ENCODE data around the gene DMXL1. TPM values are rescaled to one million over a fixed set of nuclear protein-coding genes. Genes with fewer than 3 reads are reported as not detected.

Gene DMXL1
- total RNA-seq, 2 experiments from 2014 or later = 28.4 to 29.1 TPM

DNA sequence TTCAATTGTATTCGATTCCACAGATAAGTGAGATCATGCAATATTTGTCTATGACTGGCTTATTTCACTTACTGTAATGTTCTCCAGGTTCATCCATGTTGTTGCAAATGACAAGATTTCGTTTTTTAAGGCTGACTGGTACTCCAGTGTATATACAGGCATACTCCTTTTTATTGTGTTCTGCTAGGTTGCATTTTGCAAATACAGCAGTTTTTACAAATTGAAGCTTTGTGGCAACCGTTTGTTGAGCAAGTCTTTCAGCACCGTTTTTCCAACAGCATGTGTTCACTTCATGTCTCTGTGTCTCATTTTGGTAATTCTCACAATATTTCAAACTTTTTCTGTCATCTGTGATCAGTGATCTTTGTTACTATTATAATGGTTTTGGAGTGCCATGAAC, 82.7 kb downstream of the DMXL1 start:
- Mint-ChIP-seq H3K9me3 (peaks cover 3% of the 10 kb centered on the region), H3K36me3 (ENCODE audit: low read depth) (peaks cover 79% of the 10 kb centered on the region), H3K27ac (no peak overlapping the region), H3K27me3 (no peaks in the 10 kb centered on the region), H3K4me1 (ENCODE audit: low read depth) (no peaks in the 10 kb centered on the region), H3K4me3 (no peak overlapping the region)
- POLR2A ChIA-PET = no interaction called here
- H3K27me3 ChIP-seq (ENCODE audit: control insufficient read depth in 1 of 2, insufficient read depth in 2 of 2, low read length in 2 of 2) = no peaks in the 10 kb centered on the region
- peaks cover 16% of the 10 kb centered on the region for H3K36me3 ChIP-seq (ENCODE audit: insufficient read depth, low read length)
- H3K4me1 ChIP-seq (ENCODE audit: insufficient read depth, low read length) = no peaks in the 10 kb centered on the region
- H3K27ac ChIP-seq (ENCODE audit: low read depth in 1 of 2, low read length in 2 of 2) = no peak overlapping the region
- TF ChIP-seq, protein P1, sequence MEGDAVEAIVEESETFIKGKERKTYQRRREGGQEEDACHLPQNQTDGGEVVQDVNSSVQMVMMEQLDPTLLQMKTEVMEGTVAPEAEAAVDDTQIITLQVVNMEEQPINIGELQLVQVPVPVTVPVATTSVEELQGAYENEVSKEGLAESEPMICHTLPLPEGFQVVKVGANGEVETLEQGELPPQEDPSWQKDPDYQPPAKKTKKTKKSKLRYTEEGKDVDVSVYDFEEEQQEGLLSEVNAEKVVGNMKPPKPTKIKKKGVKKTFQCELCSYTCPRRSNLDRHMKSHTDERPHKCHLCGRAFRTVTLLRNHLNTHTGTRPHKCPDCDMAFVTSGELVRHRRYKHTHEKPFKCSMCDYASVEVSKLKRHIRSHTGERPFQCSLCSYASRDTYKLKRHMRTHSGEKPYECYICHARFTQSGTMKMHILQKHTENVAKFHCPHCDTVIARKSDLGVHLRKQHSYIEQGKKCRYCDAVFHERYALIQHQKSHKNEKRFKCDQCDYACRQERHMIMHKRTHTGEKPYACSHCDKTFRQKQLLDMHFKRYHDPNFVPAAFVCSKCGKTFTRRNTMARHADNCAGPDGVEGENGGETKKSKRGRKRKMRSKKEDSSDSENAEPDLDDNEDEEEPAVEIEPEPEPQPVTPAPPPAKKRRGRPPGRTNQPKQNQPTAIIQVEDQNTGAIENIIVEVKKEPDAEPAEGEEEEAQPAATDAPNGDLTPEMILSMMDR (IDR thresholded peaks at IDR 0.05) = no peak
- DNase-seq (no peak), ATAC-seq (ENCODE audit: poor library complexity) (no peak)
- no peaks in the 10 kb centered on the region for H3K9me3 ChIP-seq (ENCODE audit: control insufficient read depth in 1 of 2, insufficient read depth in 1 of 2, low read length in 2 of 2)
- H3K4me3 ChIP-seq (ENCODE audit: low read length) = no peak overlapping the region
- CTCF ChIA-PET = no interaction called here
- intact Hi-C loops (cut with DNase I, micrococcal nuclease) = no loop called here

DNA sequence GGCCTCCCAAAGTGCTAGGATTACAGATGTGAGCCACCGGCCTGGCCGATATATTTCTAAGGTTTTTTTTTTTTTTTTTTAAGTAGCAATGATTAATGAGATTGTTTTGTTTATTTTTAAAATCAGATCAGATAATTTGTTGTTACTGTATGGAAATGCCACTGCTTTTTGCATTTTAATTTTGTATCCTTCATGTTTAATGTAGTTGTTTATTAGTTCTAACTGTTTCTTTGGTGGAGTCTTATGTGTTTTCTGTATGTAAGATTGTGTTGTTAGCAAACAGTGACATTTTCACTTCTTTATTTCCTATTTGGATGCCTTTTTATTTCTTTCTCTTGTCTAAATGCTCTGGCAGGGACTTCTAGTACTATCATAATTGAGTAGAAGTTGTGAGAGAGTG, 87.3 kb downstream of the DMXL1 start:
- Histone ChIP-seq H3K27me3 (ENCODE audit: control insufficient read depth in 1 of 2, insufficient read depth in 2 of 2, low read length in 2 of 2) (no peaks in the 10 kb centered on the region), H3K4me1 (ENCODE audit: insufficient read depth, low read length) (no peaks in the 10 kb centered on the region), H3K9me3 (ENCODE audit: control insufficient read depth in 1 of 2, insufficient read depth in 1 of 2, low read length in 2 of 2) (no peaks in the 10 kb centered on the region), H3K4me3 (ENCODE audit: low read length) (no peak overlapping the region), H3K27ac (ENCODE audit: low read depth in 1 of 2, low read length in 2 of 2) (no peak overlapping the region), H3K36me3 (ENCODE audit: insufficient read depth, low read length) (no peaks in the 10 kb centered on the region)
- Mint-ChIP-seq H3K27ac (no peak overlapping the region), H3K27me3 (no peaks in the 10 kb centered on the region), H3K4me3 (no peak overlapping the region), H3K36me3 (ENCODE audit: low read depth) (peaks cover 82% of the 10 kb centered on the region), H3K9me3 (peaks cover 3% of the 10 kb centered on the region), H3K4me1 (ENCODE audit: low read depth) (no peaks in the 10 kb centered on the region)
- no peak for ATAC-seq (ENCODE audit: poor library complexity)
- ChIA-PET POLR2A (no interaction called here), CTCF (interaction anchor here (0.7 to 1.1 kb wide), 2 partner anchors 24 to 60 kb away, joined by 3 read pairs; no protein-coding TSS in a partner anchor)
- intact Hi-C loops (cut with DNase I, micrococcal nuclease) = no loop called here
- TF ChIP-seq, protein P1 (IDR thresholded peaks at IDR 0.05) = no peak
- DNase-seq = no peak

DNA sequence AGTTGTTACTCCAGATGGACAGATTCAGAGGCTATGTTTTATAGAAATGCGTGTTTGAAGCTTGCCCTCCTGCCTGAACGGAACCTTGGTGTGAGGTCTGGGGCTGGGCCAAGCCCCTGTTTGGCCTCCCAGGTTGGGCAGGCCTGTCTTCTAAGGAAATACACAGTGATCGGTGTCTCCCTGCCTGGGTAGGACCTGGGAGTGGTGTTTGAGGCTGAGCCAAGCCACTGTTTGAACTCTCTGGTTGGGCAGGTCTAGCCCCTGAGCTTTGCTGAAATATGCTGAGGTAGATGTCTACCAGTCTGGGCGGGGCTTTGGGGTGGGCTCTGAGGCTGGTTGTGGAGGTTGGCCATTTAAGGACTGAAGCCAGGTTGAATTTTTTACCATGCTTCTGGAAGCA, 90.5 kb downstream of the DMXL1 start:
- H3K9me3 Mint-ChIP-seq = peaks cover 3% of the 10 kb centered on the region
- CTCF ChIA-PET = no interaction called here
- ATAC-seq (ENCODE audit: poor library complexity) (no peak), DNase-seq (no peak)
- peaks cover 12% of the 10 kb centered on the region for H3K36me3 ChIP-seq (ENCODE audit: insufficient read depth, low read length)
- no peaks in the 10 kb centered on the region for H3K4me1 Mint-ChIP-seq (ENCODE audit: low read depth)
- no peak overlapping the region for H3K27ac ChIP-seq (ENCODE audit: low read depth in 1 of 2, low read length in 2 of 2)
- H3K4me1 ChIP-seq (ENCODE audit: insufficient read depth, low read length) = no peaks in the 10 kb centered on the region
- H3K27me3 Mint-ChIP-seq = no peaks in the 10 kb centered on the region
- no peak overlapping the region for H3K4me3 Mint-ChIP-seq
- intact Hi-C loops (cut with DNase I, micrococcal nuclease) = no loop called here
- peaks cover 66% of the 10 kb centered on the region for H3K36me3 Mint-ChIP-seq (ENCODE audit: low read depth)
- no peaks in the 10 kb centered on the region for H3K27me3 ChIP-seq (ENCODE audit: control insufficient read depth in 1 of 2, insufficient read depth in 2 of 2, low read length in 2 of 2)
- H3K27ac Mint-ChIP-seq = no peak overlapping the region
- POLR2A ChIA-PET = no interaction called here
- H3K4me3 ChIP-seq (ENCODE audit: low read length) = no peak overlapping the region
- H3K9me3 ChIP-seq (ENCODE audit: control insufficient read depth in 1 of 2, insufficient read depth in 1 of 2, low read length in 2 of 2) = no peaks in the 10 kb centered on the region
- TF ChIP-seq, protein P1 (IDR thresholded peaks at IDR 0.05) = no peak

Measured in CD4-positive, alpha-beta T cell (primary cell).